GM12872 (cell line): ENCODE measurements around the gene TACR2.

Source experiments
- TF ChIP-seq, protein P1 (sequence below): IDR thresholded peaks from 3 replicates; pipeline ENCODE4 v1.5.1; 2011; ENCODE audit warnings: low read depth, mild to moderate bottlenecking, low read length, moderate library complexity; ENCODE audit not compliant: insufficient read depth

TACR2 gene

GRCh38 chr10:69422676-69423075, 6.0 kb upstream of the TACR2 start:
- TF ChIP-seq, protein P1, sequence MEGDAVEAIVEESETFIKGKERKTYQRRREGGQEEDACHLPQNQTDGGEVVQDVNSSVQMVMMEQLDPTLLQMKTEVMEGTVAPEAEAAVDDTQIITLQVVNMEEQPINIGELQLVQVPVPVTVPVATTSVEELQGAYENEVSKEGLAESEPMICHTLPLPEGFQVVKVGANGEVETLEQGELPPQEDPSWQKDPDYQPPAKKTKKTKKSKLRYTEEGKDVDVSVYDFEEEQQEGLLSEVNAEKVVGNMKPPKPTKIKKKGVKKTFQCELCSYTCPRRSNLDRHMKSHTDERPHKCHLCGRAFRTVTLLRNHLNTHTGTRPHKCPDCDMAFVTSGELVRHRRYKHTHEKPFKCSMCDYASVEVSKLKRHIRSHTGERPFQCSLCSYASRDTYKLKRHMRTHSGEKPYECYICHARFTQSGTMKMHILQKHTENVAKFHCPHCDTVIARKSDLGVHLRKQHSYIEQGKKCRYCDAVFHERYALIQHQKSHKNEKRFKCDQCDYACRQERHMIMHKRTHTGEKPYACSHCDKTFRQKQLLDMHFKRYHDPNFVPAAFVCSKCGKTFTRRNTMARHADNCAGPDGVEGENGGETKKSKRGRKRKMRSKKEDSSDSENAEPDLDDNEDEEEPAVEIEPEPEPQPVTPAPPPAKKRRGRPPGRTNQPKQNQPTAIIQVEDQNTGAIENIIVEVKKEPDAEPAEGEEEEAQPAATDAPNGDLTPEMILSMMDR, result no peak

GRCh38 chr10:69421611-69422308, 5.0 kb upstream of the TACR2 start:
- TF ChIP-seq, protein P1, result no peak

- TF ChIP-seq, protein P1, result no peak
These were observed 3.0 kb upstream of the TACR2 start for GRCh38 chr10:69419744-69420126.

DNA sequence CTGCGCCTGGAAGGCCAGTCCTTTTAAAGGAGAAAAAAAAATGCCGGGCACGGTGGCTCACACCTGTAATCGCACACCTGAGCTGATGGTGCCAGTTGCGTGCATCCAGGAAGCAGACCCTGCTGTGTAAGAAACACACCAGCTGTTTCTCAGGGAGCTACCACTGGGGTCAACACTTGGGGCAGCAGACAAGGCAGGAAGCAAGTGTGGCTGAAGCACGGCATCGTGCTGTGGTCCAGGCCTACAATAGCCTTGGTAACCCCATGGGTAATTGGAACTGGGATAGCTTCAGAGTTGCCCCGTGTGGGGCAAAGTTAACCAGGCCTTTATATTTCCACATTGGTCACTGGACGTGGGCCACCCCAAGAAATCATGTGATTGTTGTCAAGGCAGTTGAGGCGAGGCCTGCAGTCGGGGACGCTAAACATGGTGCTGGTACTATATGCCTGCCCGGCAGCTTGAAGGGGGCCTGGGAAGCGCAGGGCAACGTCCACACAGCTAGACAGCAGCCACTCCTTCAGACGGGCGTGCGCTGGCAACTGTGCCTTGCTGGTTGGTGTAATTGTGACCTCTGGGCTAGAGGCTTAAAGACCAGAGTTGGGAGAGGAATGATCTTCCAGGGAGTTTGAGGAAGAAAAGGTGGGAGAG, 2.5 kb upstream of the TACR2 start:
- TF ChIP-seq, protein P1, result no peak

DNA sequence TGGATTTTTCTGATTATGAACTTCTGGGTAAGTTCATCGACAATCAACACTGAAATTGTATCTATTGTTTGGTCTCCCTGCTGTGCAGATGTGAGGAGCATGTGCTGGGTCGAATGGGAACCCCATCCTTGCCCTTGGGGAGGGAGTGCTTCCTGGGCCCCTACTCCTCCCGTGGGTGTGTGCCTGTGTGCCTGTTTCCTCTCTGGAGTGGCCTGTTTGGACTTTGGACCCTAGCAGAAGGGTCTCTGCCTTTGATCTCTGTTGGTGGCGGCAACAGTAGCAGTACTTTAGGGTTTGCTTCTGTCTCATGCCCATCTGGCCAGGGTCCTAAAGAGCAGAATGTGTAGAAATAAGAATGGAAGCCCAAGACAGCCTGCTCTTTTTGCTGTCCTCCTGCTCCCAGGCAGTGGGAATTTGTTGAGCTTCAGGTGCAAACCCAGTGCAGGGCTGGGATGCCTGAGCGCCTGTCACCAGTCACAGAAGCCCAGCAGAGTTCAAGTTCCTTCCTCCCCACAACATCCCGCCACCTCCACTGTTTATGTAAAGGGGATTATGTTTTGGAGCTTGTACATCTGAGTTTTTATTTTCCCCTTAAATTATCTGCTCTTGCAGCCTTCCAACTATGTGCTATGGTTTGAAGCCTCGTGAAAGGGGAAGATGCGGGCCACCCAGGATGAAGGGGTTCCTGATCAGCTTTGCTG, 1.5 kb upstream of the TACR2 start:
- TF ChIP-seq, protein P1, result no peak

- TF ChIP-seq, protein P1, result no peak
These were observed 824 bp upstream of the TACR2 start for GRCh38 chr10:69417542-69417941.

DNA sequence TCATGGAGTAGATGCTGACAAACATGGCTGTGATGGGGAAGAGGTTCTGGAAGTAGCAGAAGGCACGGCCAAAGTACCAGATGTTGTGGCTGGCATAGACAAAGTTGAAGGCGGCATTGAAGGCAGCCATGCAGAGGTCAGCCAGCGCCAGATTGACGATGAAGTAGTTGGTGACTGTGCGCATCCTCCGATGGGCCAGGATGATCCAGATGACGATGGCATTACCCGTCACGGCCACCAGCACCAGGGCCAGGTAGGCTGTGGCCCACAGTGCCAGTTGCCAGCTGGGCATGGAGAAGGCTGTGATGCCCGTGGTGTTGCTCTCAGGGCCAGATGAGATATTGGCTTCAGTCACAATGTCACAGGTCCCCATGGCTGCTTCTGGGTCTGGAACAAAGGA, 767 bp downstream of the TACR2 start:
- TF ChIP-seq, protein P1, result no peak
